ENCODE measurements around the gene TSN.

GRCh38 chr2:121736462-121737336 is 18.8 kb upstream of the TSN start, which contains the start of gene NIFK:
- TF ChIP-seq CTCF (IDR thresholded peaks at IDR 0.05; ENCODE audit: insufficient read depth, low read depth, low read length) (no peak), EZH2 (IDR thresholded peaks at IDR 0.05; ENCODE audit: insufficient read depth, low read length) (no peak)

All from astrocyte (in vitro differentiated cells and primary cell).